ENCODE data around the gene VWA5A. TPM values are rescaled to one million over a fixed set of nuclear protein-coding genes. Genes with fewer than 3 reads are reported as not detected.
A peak's percentile ranks its signal among the peaks of the same experiment; 100 is the strongest.

The VWA5A gene
- polyA plus RNA-seq, 1 of the 3 experiments (the other 2 are of a cell fraction): 7.6 TPM

DNA sequence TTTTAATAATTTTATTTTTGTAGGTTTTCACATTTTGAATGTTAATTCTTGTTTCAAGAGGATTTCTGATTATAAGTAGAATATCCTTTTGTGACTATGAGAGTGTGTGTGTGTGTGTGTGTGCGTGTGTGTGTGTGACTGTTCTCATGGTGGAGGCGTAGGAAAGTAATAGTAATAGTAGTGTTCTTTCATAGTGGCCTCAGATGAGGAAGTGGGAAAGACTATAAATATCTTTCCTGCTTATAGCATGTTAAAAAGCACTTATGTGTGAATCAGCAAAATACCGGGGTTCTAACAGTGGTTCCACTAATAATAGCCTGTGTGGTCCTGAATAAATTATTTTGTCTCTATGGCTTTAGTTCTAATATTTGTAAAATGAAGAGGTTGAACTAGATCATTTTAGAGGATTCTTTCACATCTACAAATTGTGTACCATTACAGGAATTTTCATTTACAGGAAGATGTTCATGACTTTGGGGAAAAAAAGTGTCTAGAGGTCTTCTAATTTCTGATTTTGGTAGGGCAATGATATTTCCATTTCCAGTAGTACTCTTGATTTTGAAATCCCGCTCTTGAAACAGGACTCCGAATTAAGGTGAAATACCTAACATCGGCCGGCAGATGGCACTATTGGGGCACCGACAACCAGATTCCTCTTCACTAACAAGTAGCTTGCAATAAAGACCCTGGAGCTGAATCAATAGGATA is 44.2 kb upstream of the VWA5A start:
- Histone ChIP-seq H3K4me1 (ENCODE audit: control insufficient read depth in 1 of 2, insufficient read depth in 2 of 2, low read depth in 1 of 2, low read length in 1 of 2) (peaks cover 0 to 2% of the 10 kb centered on the region in 2 experiments; a peak in 2 of 4 replicates), H3K9ac (no peak overlapping the region), H3K36me3 (replicated peaks in 1 of 2; ENCODE audit: control insufficient read depth in 1 of 2, insufficient read depth in 2 of 2, low read length in 1 of 2) (no peaks in the 10 kb centered on the region), H2AFZ (ENCODE audit: low read depth) (no peak overlapping the region), H3K27ac (ENCODE audit: low read depth in 2 of 2, low read length in 1 of 2) (no peak overlapping the region), H4K20me1 (ENCODE audit: insufficient read depth) (no peaks in the 10 kb centered on the region), H3K4me3 (ENCODE audit: low read depth in 2 of 2, low read length in 1 of 2) (no peak overlapping the region; a peak in 1 of 4 replicates), H3K9me2 (no peaks in the 10 kb centered on the region), H3K27me3 (ENCODE audit: insufficient read depth) (peaks cover 12% of the 10 kb centered on the region; the same call in 1 of the 2 replicates), H3K4me2 (no peak overlapping the region), H3F3A (replicated peaks; ENCODE audit: insufficient read depth) (no peaks in the 10 kb centered on the region), H3K9me3 (no peaks in the 10 kb centered on the region), H3K79me2 (ENCODE audit: insufficient read depth) (no peaks in the 10 kb centered on the region)
- DNase-seq: peak; percentile 68
- POLR2A ChIA-PET: no interaction called here
- TF ChIP-seq MEF2A (IDR thresholded peaks at IDR 0.05; ENCODE audit: borderline replicate concordance, low read depth): no peak
- no peak for TF ChIP-seq RCOR1 (IDR thresholded peaks at IDR 0.05; ENCODE audit: low read length)
- no peak for TF ChIP-seq FOSL2 (IDR thresholded peaks at IDR 0.05; ENCODE audit: borderline replicate concordance, low read depth)
- TF ChIP-seq, protein P1, sequence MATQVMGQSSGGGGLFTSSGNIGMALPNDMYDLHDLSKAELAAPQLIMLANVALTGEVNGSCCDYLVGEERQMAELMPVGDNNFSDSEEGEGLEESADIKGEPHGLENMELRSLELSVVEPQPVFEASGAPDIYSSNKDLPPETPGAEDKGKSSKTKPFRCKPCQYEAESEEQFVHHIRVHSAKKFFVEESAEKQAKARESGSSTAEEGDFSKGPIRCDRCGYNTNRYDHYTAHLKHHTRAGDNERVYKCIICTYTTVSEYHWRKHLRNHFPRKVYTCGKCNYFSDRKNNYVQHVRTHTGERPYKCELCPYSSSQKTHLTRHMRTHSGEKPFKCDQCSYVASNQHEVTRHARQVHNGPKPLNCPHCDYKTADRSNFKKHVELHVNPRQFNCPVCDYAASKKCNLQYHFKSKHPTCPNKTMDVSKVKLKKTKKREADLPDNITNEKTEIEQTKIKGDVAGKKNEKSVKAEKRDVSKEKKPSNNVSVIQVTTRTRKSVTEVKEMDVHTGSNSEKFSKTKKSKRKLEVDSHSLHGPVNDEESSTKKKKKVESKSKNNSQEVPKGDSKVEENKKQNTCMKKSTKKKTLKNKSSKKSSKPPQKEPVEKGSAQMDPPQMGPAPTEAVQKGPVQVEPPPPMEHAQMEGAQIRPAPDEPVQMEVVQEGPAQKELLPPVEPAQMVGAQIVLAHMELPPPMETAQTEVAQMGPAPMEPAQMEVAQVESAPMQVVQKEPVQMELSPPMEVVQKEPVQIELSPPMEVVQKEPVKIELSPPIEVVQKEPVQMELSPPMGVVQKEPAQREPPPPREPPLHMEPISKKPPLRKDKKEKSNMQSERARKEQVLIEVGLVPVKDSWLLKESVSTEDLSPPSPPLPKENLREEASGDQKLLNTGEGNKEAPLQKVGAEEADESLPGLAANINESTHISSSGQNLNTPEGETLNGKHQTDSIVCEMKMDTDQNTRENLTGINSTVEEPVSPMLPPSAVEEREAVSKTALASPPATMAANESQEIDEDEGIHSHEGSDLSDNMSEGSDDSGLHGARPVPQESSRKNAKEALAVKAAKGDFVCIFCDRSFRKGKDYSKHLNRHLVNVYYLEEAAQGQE (IDR thresholded peaks at IDR 0.05; ENCODE audit: low read depth, low read length): no peak
- TF ChIP-seq, protein P2, sequence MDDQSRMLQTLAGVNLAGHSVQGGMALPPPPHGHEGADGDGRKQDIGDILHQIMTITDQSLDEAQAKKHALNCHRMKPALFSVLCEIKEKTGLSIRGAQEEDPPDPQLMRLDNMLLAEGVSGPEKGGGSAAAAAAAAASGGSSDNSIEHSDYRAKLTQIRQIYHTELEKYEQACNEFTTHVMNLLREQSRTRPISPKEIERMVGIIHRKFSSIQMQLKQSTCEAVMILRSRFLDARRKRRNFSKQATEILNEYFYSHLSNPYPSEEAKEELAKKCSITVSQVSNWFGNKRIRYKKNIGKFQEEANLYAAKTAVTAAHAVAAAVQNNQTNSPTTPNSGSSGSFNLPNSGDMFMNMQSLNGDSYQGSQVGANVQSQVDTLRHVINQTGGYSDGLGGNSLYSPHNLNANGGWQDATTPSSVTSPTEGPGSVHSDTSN (IDR thresholded peaks at IDR 0.05): no peak
- no peak for TF ChIP-seq FOXJ3 (CRISPR knock-in tag; IDR thresholded peaks at IDR 0.05)
- TF ChIP-seq, protein P3, sequence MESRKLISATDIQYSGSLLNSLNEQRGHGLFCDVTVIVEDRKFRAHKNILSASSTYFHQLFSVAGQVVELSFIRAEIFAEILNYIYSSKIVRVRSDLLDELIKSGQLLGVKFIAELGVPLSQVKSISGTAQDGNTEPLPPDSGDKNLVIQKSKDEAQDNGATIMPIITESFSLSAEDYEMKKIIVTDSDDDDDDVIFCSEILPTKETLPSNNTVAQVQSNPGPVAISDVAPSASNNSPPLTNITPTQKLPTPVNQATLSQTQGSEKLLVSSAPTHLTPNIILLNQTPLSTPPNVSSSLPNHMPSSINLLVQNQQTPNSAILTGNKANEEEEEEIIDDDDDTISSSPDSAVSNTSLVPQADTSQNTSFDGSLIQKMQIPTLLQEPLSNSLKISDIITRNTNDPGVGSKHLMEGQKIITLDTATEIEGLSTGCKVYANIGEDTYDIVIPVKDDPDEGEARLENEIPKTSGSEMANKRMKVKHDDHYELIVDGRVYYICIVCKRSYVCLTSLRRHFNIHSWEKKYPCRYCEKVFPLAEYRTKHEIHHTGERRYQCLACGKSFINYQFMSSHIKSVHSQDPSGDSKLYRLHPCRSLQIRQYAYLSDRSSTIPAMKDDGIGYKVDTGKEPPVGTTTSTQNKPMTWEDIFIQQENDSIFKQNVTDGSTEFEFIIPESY (IDR thresholded peaks at IDR 0.05; ENCODE audit: borderline replicate concordance, low read depth): no peak
- no peak for TF ChIP-seq YY1 (IDR thresholded peaks at IDR 0.05; ENCODE audit: low read depth)
- no peak for TF ChIP-seq SIN3A (IDR thresholded peaks at IDR 0.05; ENCODE audit: borderline replicate concordance, low read depth, low read length)
- TF ChIP-seq SMC3 (IDR thresholded peaks at IDR 0.05; ENCODE audit: low read depth, low read length): peak; percentile 60
- no peak for TF ChIP-seq POLR2AphosphoS5 (IDR thresholded peaks at IDR 0.05; ENCODE audit: low read depth, low read length)
- TF ChIP-seq NFIC (IDR thresholded peaks at IDR 0.05; ENCODE audit: borderline replicate concordance): no peak
- no peak for TF ChIP-seq NRF1 (IDR thresholded peaks at IDR 0.05; ENCODE audit: low read depth, low read length)
- no peak for TF ChIP-seq TEAD4 (IDR thresholded peaks at IDR 0.05; ENCODE audit: borderline replicate concordance, insufficient read depth)
- TF ChIP-seq, protein P4, sequence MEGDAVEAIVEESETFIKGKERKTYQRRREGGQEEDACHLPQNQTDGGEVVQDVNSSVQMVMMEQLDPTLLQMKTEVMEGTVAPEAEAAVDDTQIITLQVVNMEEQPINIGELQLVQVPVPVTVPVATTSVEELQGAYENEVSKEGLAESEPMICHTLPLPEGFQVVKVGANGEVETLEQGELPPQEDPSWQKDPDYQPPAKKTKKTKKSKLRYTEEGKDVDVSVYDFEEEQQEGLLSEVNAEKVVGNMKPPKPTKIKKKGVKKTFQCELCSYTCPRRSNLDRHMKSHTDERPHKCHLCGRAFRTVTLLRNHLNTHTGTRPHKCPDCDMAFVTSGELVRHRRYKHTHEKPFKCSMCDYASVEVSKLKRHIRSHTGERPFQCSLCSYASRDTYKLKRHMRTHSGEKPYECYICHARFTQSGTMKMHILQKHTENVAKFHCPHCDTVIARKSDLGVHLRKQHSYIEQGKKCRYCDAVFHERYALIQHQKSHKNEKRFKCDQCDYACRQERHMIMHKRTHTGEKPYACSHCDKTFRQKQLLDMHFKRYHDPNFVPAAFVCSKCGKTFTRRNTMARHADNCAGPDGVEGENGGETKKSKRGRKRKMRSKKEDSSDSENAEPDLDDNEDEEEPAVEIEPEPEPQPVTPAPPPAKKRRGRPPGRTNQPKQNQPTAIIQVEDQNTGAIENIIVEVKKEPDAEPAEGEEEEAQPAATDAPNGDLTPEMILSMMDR (IDR thresholded peaks at IDR 0.05): peak; percentile 86
- no peak for TF ChIP-seq TCF12 (IDR thresholded peaks at IDR 0.05)
- no peak for TF ChIP-seq RXRA (IDR thresholded peaks at IDR 0.05; ENCODE audit: borderline replicate concordance, low read depth)
- TF ChIP-seq JUND (IDR thresholded peaks at IDR 0.05): no peak
- TF ChIP-seq GATA2 (CRISPR knock-in tag; IDR thresholded peaks at IDR 0.05): no peak
- peak; percentile 86 for TF ChIP-seq RAD21 (IDR thresholded peaks at IDR 0.05; ENCODE audit: low read length)
- CTCF ChIA-PET: interaction anchor here (0.6 to 9.5 kb wide), 51 partner anchors 7 to 800 kb away, joined by 3 to 247 read pairs (median 3); partner anchors contain the start of genes OR8G1 and VWA5A
- 2% methylated on average over 8 of the region's 8 CpGs for WGBS (ENCODE audit: low lambda C conversion rate)

Measured in SK-N-SH (cell line).